OCI-LY7 (cell line): ENCODE measurements around the gene CTSZ. TPM values are rescaled to one million over a fixed set of nuclear protein-coding genes. Genes with fewer than 3 reads are reported as not detected.

Source experiments
- BruUV-seq: library from RNA; stranded (reverse); fragments of 400-500 nt; replicated peaks from 2 replicates; lab custom pipeline; 2021; lab: Mats Ljungman, UMichigan
- CTCF ChIA-PET: fragments of 300-600 bp; sonication (Branson Sonifier 250); formaldehyde crosslinking; loops from one replicate; lab custom pipeline; 2022; ENCODE audit warnings: antibody characterized with exemption; ENCODE audit not compliant: unreplicated experiment; lab: Charles Lee
- POLR2A ChIA-PET: fragments of 300-600 bp; sonication (Branson Sonifier 250); formaldehyde crosslinking; loops from one replicate; lab custom pipeline; 2022; ENCODE audit warnings: antibody characterized with exemption; lab: Charles Lee
- DNase-seq: peaks from one replicate; pipeline ENCODE4 v3.0.0-alpha.2; 2015; ENCODE audit warnings: low spot score
- H2AFZ ChIP-seq: fragments of 200-600 bp; sonication (generic), shearing (Covaris generic); 2 replicates; pipeline ENCODE4 v1.6.1; 2014; ENCODE audit warnings: mild to moderate bottlenecking, antibody characterized with exemption, low read length, moderate library complexity
- H3K27ac ChIP-seq: fragments of 200-600 bp; sonication (generic); 2 replicates; pipeline ENCODE4 v1.5.1; 2014; ENCODE audit warnings: mixed run types, low read depth, mild to moderate bottlenecking, moderate library complexity, low read length, inconsistent platforms; ENCODE audit not compliant: poor library complexity, severe bottlenecking
- H3K36me3 ChIP-seq: fragments of 200-600 bp; sonication (generic); 2 replicates; pipeline ENCODE4 v1.6.1; 2014; ENCODE audit warnings: mild to moderate bottlenecking, antibody characterized with exemption, low read length, moderate library complexity, mixed read lengths; ENCODE audit not compliant: insufficient read depth
- H3K4me1 ChIP-seq: fragments of 200-600 bp; sonication (generic); 2 replicates; pipeline ENCODE4 v1.5.1; 2014; ENCODE audit warnings: mild to moderate bottlenecking, low read length; ENCODE audit not compliant: insufficient read depth, poor library complexity, severe bottlenecking
- H3K4me2 ChIP-seq: fragments of 200-600 bp; sonication (generic); 2 replicates; pipeline ENCODE4 v1.6.1; 2014; ENCODE audit warnings: mild to moderate bottlenecking, low read length
- H3K4me3 ChIP-seq: fragments of 200-600 bp; sonication (generic); 2 replicates; pipeline ENCODE4 v1.5.1; 2014; ENCODE audit warnings: mild to moderate bottlenecking, low read depth, low read length; ENCODE audit not compliant: poor library complexity, severe bottlenecking
- H3K79me2 ChIP-seq: fragments of 200-600 bp; sonication (generic); 2 replicates; pipeline ENCODE4 v1.6.1; 2016; ENCODE audit warnings: low read depth, mild to moderate bottlenecking, low read length, moderate library complexity, mixed read lengths; ENCODE audit not compliant: insufficient read depth
- H3K9me2 ChIP-seq: fragments of 200-600 bp; sonication (generic); 2 replicates; pipeline ENCODE4 v1.6.1; 2016; ENCODE audit warnings: mild to moderate bottlenecking, low read length, mixed read lengths; ENCODE audit not compliant: insufficient read depth
- H3K9me3 ChIP-seq: fragments of 200-600 bp; sonication (generic); 2 replicates; pipeline ENCODE4 v1.6.1; 2014; ENCODE audit warnings: mild to moderate bottlenecking, mixed run types, low read length, mixed read lengths
- H4K20me1 ChIP-seq: fragments of 200-600 bp; sonication (generic); 2 replicates; pipeline ENCODE4 v1.6.1; 2014; ENCODE audit warnings: mild to moderate bottlenecking, antibody characterized with exemption, low read length, moderate library complexity, mixed read lengths; ENCODE audit not compliant: insufficient read depth
- EZH2phosphoT487 ChIP-seq: fragments of 200-600 bp; sonication (generic); IDR thresholded peaks from 2 replicates; pipeline ENCODE4 v1.6.1; 2018; ENCODE audit warnings: low read depth, borderline replicate concordance, mild to moderate bottlenecking, mixed run types, antibody characterized with exemption, low read length, moderate library complexity, mixed read lengths
- intact Hi-C: fragments of 100-400 bp; cut with micrococcal nuclease; formaldehyde crosslinking; loops from one replicate; pipeline ENCODE4 v1.10.0; 2022; ENCODE audit not compliant: unreplicated experiment
- total RNA-seq, 2 experiments: library from RNA; depleted of rRNA in 1 of 2; stranded (reverse); fragments of >200 nt in 1 of 2; shearing (Covaris generic) in 1 of 2; gene quantifications; 2 replicates each; pipeline ENCODE4 v1.2.3, GENCODE V29; 2014 to 2022
- TF ChIP-seq, protein P1 (sequence below): fragments of 200-600 bp; sonication (generic); conservative IDR thresholded peaks from 2 replicates; pipeline ENCODE4 v1.5.1; 2014; ENCODE audit warnings: mild to moderate bottlenecking, antibody characterized with exemption, low read length, moderate library complexity, mixed read lengths

CTSZ gene
- total RNA-seq, 2 experiments from 2014 or later, result 50.5 to 114 TPM

DNA sequence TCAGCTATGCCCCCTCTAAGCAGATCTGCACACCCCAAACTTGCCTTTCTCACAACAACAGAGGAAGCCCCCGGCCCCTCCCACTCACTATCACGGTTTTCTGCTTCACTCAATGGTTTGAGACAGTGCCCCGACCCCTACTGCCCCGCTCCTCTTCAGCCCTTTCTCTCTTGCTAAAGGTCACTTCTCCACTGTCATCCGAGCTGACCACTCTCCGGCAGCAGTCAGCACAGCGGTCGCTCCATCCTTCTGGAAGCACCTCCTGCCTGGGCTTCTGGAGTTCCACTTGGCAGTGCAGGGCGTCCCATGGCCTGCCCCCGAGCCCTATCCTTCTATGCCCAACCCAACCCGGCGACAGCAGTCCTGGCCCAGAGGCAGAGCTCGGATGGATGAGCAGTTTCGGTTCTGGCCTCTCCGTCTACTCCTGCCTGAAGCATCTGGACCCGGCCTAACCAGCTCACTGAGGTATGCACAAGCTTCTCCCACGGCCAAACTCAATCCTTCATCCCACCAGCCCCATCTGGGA, 4.1 kb downstream of the CTSZ start:
- DNase-seq, result no peak
- Histone ChIP-seq H2AFZ (no peak overlapping the region), H3K4me1 (peaks cover 41% of the 10 kb centered on the region), H3K9me3 (no peaks in the 10 kb centered on the region), H3K27ac (no peak overlapping the region), H3K79me2 (peaks cover 19% of the 10 kb centered on the region; the same call in 1 of the 2 replicates), H3K4me2 (no peak overlapping the region), H3K9me2 (no peaks in the 10 kb centered on the region), H3K4me3 (no peak overlapping the region), H4K20me1 (no peaks in the 10 kb centered on the region), H3K36me3 (peaks cover 50% of the 10 kb centered on the region)
- intact Hi-C loops, result loop anchor here (10.0 kb wide), 1 partner anchor 162 kb away; the partner anchor contains the start of gene ZNF831
- ChIA-PET POLR2A (interaction anchor here (0.8 to 0.9 kb wide), 2 partner anchors 11 to 15 kb away, joined by 3 read pairs; no protein-coding TSS in a partner anchor), CTCF (no interaction called here)
- no peak for TF ChIP-seq EZH2phosphoT487
- TF ChIP-seq, protein P1, sequence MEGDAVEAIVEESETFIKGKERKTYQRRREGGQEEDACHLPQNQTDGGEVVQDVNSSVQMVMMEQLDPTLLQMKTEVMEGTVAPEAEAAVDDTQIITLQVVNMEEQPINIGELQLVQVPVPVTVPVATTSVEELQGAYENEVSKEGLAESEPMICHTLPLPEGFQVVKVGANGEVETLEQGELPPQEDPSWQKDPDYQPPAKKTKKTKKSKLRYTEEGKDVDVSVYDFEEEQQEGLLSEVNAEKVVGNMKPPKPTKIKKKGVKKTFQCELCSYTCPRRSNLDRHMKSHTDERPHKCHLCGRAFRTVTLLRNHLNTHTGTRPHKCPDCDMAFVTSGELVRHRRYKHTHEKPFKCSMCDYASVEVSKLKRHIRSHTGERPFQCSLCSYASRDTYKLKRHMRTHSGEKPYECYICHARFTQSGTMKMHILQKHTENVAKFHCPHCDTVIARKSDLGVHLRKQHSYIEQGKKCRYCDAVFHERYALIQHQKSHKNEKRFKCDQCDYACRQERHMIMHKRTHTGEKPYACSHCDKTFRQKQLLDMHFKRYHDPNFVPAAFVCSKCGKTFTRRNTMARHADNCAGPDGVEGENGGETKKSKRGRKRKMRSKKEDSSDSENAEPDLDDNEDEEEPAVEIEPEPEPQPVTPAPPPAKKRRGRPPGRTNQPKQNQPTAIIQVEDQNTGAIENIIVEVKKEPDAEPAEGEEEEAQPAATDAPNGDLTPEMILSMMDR, result no peak
- no TSS peak for BruUV-seq

GRCh38 chr20:59002388-59002787, 4.7 kb downstream of the CTSZ start:
- Histone ChIP-seq H3K4me3 (no peak overlapping the region), H4K20me1 (no peaks in the 10 kb centered on the region), H3K9me3 (no peaks in the 10 kb centered on the region), H3K79me2 (peaks cover 19% of the 10 kb centered on the region; the same call in 1 of the 2 replicates), H3K27ac (no peak overlapping the region), H2AFZ (no peak overlapping the region), H3K4me2 (no peak overlapping the region), H3K9me2 (no peaks in the 10 kb centered on the region), H3K4me1 (peaks cover 36% of the 10 kb centered on the region), H3K36me3 (peaks cover 56% of the 10 kb centered on the region)
- ChIA-PET POLR2A (interaction anchor here (0.9 kb wide), 1 partner anchor 15 kb away, joined by 3 read pairs; no protein-coding TSS in a partner anchor), CTCF (no interaction called here)
- TF ChIP-seq, protein P1, result no peak
- no peak for TF ChIP-seq EZH2phosphoT487
- intact Hi-C loops, result loop anchor here (10.0 kb wide), 1 partner anchor 162 kb away; the partner anchor contains the start of gene ZNF831
- no peak for DNase-seq
- BruUV-seq, result no TSS peak

DNA sequence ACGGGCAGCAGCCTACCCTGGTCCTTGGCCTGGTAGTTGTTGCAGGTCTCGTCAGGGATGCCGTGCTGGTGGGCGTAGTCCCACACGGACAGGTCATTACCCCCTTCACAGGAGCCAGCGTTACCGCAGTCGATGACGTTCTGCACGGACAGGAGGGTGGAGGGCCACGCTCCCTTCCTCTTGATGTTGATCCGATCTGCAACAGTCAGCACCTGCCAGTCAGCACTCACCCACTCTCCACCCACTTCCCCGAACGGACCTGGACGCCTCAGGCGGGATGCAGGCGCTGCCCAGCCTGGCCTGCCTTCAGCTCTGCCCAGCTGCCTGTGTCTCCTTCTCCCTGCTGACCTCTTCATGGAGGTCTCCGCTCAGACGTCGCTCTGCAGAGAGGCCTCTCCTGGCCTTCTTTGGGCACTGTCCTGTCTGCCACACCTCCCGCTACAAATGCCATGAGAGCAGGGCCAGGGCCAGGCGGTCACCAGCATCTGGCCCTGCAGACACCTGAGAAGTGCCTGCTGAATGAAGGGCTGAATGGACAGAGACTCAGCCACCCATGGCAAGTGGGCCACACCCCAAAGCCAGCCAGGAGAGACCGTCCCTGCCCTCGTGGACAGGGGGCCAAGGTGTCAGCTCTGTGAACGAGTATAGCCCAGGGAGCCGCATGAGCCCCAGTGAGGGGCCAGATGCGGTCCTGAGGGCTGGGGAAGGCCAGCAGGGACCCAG, 5.4 kb downstream of the CTSZ start:
- Histone ChIP-seq H2AFZ (no peak overlapping the region), H3K4me3 (no peak overlapping the region), H3K9me2 (no peaks in the 10 kb centered on the region), H3K79me2 (peaks cover 19% of the 10 kb centered on the region; the same call in 1 of the 2 replicates), H3K27ac (no peak overlapping the region), H3K4me1 (peaks cover 33% of the 10 kb centered on the region), H4K20me1 (no peaks in the 10 kb centered on the region), H3K4me2 (no peak overlapping the region), H3K36me3 (peaks cover 63% of the 10 kb centered on the region), H3K9me3 (no peaks in the 10 kb centered on the region)
- ChIA-PET CTCF (no interaction called here), POLR2A (no interaction called here)
- DNase-seq, result no peak
- no peak for TF ChIP-seq EZH2phosphoT487
- TF ChIP-seq, protein P1, result no peak
- intact Hi-C loops, result loop anchor here (10.0 kb wide), 1 partner anchor 163 kb away; the partner anchor contains the start of gene ZNF831
- no TSS peak for BruUV-seq
